Lung (tissue), 12 donors: ENCODE measurements around the gene GHDC. TPM values are rescaled to one million over a fixed set of nuclear protein-coding genes. Genes with fewer than 3 reads are reported as not detected.
"Not testable (repeated sequence)": the region's sequence is repeated elsewhere in the genome, so short reads cannot be mapped to it uniquely, and the experiment has no call there.

Experiments
- ATAC-seq: fragments of 200-7000 bp; cut with Tn5 transposase; one replicate; pipeline ENCODE4 v1.9.1; 2020; ENCODE audit warnings: moderate number of reproducible peaks; ENCODE audit not compliant: insufficient read depth, low FRiP score
- DNase-seq, 3 donors: peaks; one replicate each; pipeline ENCODE4 v3.0.0-alpha.2; 2013 to 2017
- H3K27ac ChIP-seq, 2 donors: one replicate each; pipeline ENCODE4 v1.5.1; 2013; ENCODE audit warnings: mild to moderate bottlenecking in 2 of 2, moderate library complexity in 2 of 2, control low read depth in 1 of 2, inconsistent platforms in 1 of 2, low read depth in 1 of 2, low read length in 1 of 2
- H3K27me3 ChIP-seq, 3 donors: one replicate each; pipeline ENCODE4 v1.5.1; 2013; ENCODE audit warnings: low read length in 2 of 3; ENCODE audit not compliant: control insufficient read depth in 3 of 3, insufficient read depth in 3 of 3
- H3K36me3 ChIP-seq, 4 donors: one replicate each; pipeline ENCODE4 v1.5.1; 2013; ENCODE audit warnings: low read length in 4 of 4, mild to moderate bottlenecking in 1 of 4, moderate library complexity in 1 of 4; ENCODE audit not compliant: control insufficient read depth in 4 of 4, insufficient read depth in 4 of 4
- H3K4me1 ChIP-seq, 5 donors: one replicate each; pipeline ENCODE4 v1.5.1; 2013; ENCODE audit warnings: low read length in 5 of 5, mild to moderate bottlenecking in 2 of 5, moderate library complexity in 1 of 5; ENCODE audit not compliant: control insufficient read depth in 5 of 5, insufficient read depth in 5 of 5
- H3K4me3 ChIP-seq: one replicate; pipeline ENCODE4 v1.5.1; 2013; ENCODE audit warnings: mild to moderate bottlenecking, control low read depth, moderate library complexity
- H3K9ac ChIP-seq, 2 donors: one replicate each; pipeline ENCODE4 v1.5.1; 2013; ENCODE audit warnings: low read length in 2 of 2, control low read depth in 1 of 2; ENCODE audit not compliant: insufficient read depth in 1 of 2
- H3K9me3 ChIP-seq, 4 donors: one replicate each; pipeline ENCODE4 v1.5.1; 2013; ENCODE audit warnings: low read length in 3 of 4, mild to moderate bottlenecking in 1 of 4, moderate library complexity in 1 of 4; ENCODE audit not compliant: control insufficient read depth in 4 of 4, insufficient read depth in 3 of 4
- CTCF ChIP-seq: IDR thresholded peaks from 2 replicates; pipeline ENCODE4 v1.5.1; 2012; ENCODE audit warnings: mild to moderate bottlenecking; ENCODE audit errors: control extremely low read depth, extremely low read depth
- WGBS, 2 donors: extraction: QIAGEN DNeasy Blood & Tissue Kit; methylation state at CpG; one replicate each; pipeline ENCODE4 v1.1.7; 2013; 5-methylcytosine and 5-hydroxymethylcytosine counted together
- polyA plus RNA-seq, 2 donors: library from polyadenylated mRNA; stranded (reverse); fragments of 200-250 nt; gene quantifications; one replicate each; pipeline ENCODE4 v1.2.1, GENCODE V29; 2013
- total RNA-seq, 2 donors: library from RNA; depleted of rRNA in 1 of 2; stranded (reverse); fragments of >200 nt in 1 of 2; gene quantifications; one replicate each; pipeline ENCODE4 v1.2.1, GENCODE V29; 2014 to 2021
- donor health status: control.
- donor health status: control.
- donor health status: Bipolar disorder and iron deficiency.
- donor health status: healthy.
- donor health status: DM: yes; HTN: yes; CAD: no.

The GHDC gene
- total and polyA plus RNA-seq, 4 donors: 17.2 to 33.3 (median 22.6) TPM

GRCh38 chr17:42214156-42214555, 19.9 kb upstream of the GHDC start:
- H3K36me3 ChIP-seq: peaks cover 34 to 53% (median 36%) of the 10 kb centered on the region in 4 donors
- TF ChIP-seq CTCF: no peak
- WGBS, 2 donors: 79 to 87% methylated on average over 2 of the region's 2 CpGs

DNA sequence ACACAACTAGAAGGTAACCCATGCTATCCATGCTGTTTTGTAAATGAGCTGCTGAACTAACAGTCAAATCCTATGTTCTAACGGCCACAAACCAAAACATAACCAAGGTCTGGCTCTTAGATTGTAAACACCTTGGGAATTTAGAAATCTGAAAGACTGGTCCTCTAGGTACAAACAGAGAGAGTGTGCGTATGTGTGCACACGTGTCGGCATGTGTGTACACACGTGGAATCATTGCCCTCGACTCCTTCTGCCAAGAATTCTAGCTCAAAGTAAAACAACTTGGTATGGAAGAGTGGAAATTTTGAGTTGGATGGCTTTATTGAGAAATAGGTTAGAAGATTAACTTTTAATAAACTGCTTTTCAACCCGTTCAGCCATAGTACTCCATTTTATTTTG, 18.1 kb upstream of the GHDC start:
- no peak for DNase-seq
- Histone ChIP-seq H3K36me3 (peaks cover 24 to 53% (median 32%) of the 10 kb centered on the region in 4 donors), H3K27me3 (no peaks in the 10 kb centered on the region), H3K9ac (no peak overlapping the region), H3K27ac (no peak overlapping the region), H3K4me3 (no peak overlapping the region), H3K9me3 (no peaks in the 10 kb centered on the region), H3K4me1 (no peaks in the 10 kb centered on the region)
- ATAC-seq: no peak
- no peak for TF ChIP-seq CTCF
- WGBS, 2 donors: 84 to 89% methylated on average over 7 of the region's 7 CpGs

More at GRCh38 chr17:42214156-42214555, 19.9 kb upstream of the GHDC start:
- ATAC-seq: no peak
- no peaks in the 10 kb centered on the region for H3K9me3 ChIP-seq
- no peak overlapping the region for H3K4me3 ChIP-seq
- H3K9ac ChIP-seq: no peak overlapping the region
- H3K27me3 ChIP-seq: no peaks in the 10 kb centered on the region
- no peak for DNase-seq
- H3K4me1 ChIP-seq: no peaks in the 10 kb centered on the region
- no peak overlapping the region for H3K27ac ChIP-seq

GRCh38 chr17:42211921-42212341, 17.6 kb upstream of the GHDC start:
- H3K4me1 ChIP-seq, H3K27ac ChIP-seq, ATAC-seq, H3K9ac ChIP-seq, H3K27me3 ChIP-seq, H3K9me3 ChIP-seq, H3K4me3 ChIP-seq, DNase-seq: not testable (repeated sequence)
- WGBS, 2 donors: 76 to 85% methylated on average over 6 to 9 of the region's 9 CpGs
- peaks cover 25 to 53% (median 31%) of the 10 kb centered on the region in 4 donors for H3K36me3 ChIP-seq

GRCh38 chr17:42210046-42210445, 15.8 kb upstream of the GHDC start:
- Histone ChIP-seq H3K4me1 (no peaks in the 10 kb centered on the region), H3K27me3 (no peaks in the 10 kb centered on the region), H3K9ac (no peak overlapping the region), H3K4me3 (no peak overlapping the region), H3K27ac (no peak overlapping the region), H3K9me3 (no peaks in the 10 kb centered on the region), H3K36me3 (peaks cover 25 to 45% (median 28%) of the 10 kb centered on the region in 4 donors)
- DNase-seq (no peak), ATAC-seq (no peak)
- 96% methylated on average over 6 of the region's 6 CpGs for WGBS, 2 donors
- no peak for TF ChIP-seq CTCF

DNA sequence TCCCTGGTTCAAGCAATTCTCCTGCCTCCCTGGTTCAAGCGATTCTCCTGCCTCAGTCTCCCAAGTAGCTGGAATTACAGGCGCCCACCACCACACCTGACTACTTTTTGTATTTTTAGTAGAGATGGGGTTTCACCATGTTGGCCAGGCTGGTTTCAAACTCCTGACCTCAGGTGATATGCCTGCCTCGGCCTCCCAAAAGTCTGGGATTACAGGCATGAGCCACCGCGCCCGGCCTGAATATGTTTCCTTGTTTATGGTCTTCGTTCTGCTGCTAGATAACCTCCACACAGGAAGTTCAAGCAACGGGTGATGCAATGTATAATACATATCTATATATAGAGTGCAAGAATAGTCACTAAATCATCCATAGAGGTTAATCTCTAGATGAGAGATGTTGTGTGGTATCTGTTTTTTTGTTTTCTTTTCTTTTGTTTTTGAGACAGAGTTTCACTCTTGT, 11.9 kb upstream of the GHDC start:
- not testable (repeated sequence) for ATAC-seq, H3K9ac ChIP-seq, DNase-seq, H3K27me3 ChIP-seq, H3K4me1 ChIP-seq, H3K9me3 ChIP-seq, H3K27ac ChIP-seq, H3K4me3 ChIP-seq
- peaks cover 20 to 47% (median 33%) of the 10 kb centered on the region in 4 donors for H3K36me3 ChIP-seq
- 46 to 65% methylated on average over 8 of the region's 8 CpGs for WGBS, 2 donors
